Measurements from ENCODE around the gene RORB.

RORB gene

DNA sequence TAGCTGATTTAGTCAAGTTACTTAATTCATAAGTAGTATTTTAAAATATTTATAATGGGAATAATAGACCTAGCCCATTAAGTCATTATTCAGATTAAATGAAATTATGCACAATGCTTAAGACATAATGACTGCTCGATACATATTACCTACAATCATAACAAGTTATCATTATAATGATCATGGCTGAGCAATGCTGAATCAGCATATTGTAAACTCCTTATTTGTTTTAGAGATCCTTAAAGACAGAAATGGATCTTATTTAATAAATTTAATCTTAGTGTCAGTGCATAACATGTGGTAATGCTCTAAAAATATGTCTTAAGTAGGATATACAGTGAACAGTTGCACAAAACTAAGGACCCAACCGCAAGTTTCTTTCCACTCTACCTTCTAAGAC lies 221.6 kb downstream of the RORB start:
- DNase-seq (ENCODE audit: low read depth, low spot score): no peak

DNA sequence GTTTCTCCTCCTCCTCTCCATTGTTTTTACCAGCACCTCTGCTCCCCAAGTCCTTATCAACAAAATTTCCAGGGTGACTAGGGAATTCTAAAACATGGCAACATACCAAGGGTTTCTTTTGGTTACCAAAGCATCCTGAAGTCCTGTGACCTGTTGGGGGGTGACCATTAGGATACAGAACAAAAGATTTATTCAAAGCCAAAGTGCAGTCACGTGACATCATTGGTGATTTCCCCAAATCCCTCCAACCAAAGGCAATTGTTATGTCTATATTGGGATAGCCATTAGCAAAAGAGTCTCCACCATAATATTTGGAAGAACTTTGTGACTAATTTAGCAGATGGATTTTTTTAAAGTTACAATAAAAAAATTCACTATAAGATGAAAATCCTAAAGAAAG lies 222.2 kb downstream of the RORB start:
- DNase-seq (ENCODE audit: low read depth, low spot score): no peak

- no peak for DNase-seq (ENCODE audit: low read depth, low spot score)
These were observed 224.8 kb downstream of the RORB start for GRCh38 chr9:74721696-74722660.

DNA sequence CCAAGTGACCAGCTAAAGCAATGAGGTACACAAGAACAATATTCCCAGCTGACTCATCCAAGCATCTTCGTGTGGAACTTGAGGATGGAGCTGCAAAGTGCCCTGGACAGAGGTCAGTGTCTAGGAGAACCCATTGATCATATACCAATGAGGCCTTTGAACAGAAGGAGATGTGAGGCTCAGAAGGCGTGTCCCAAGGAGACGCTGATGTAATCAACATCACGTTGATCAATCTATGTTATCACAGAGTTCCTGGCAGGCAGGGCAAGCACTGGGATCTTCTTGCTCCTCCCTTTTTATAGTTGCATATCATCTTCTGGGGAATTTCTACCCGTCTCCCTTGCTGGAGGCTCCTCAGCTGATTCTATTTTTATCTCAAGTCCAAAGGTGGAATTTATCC lies 227.2 kb downstream of the RORB start:
- DNase-seq (ENCODE audit: low read depth, low spot score): no peak

- no peak for DNase-seq (ENCODE audit: low read depth, low spot score)
These were observed 229.4 kb downstream of the RORB start for GRCh38 chr9:74726581-74726980.

- no peak for DNase-seq (ENCODE audit: low read depth, low spot score)
These were observed 231.0 kb downstream of the RORB start for GRCh38 chr9:74728176-74728575.

DNA sequence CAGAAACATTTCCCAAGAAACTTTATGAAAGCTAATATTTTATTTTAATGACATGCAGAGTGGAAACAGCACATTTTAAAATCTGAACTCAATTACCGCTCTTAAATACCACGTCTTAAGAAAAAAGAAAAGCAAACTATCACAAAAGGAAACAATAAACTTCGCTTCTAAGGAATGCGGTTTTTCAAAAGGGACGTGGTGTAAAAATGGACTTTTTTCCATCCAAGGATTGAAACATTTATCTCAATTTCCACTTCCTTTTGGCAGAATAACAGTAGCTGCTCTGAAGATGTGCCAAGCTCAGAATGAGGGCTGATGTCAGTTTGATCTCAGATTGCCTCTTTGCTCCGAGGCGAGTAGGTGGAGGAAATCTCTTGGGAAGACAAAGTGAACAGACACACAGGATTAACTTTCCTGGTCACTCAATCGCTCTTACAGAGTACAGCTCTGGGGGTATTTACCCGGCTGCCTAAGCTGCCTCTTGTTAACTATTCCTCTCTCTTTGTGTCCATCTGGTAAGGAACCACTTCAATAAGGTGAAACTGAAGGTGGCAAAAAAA lies 232.1 kb downstream of the RORB start:
- DNase-seq (ENCODE audit: low read depth, low spot score): no peak

DNA sequence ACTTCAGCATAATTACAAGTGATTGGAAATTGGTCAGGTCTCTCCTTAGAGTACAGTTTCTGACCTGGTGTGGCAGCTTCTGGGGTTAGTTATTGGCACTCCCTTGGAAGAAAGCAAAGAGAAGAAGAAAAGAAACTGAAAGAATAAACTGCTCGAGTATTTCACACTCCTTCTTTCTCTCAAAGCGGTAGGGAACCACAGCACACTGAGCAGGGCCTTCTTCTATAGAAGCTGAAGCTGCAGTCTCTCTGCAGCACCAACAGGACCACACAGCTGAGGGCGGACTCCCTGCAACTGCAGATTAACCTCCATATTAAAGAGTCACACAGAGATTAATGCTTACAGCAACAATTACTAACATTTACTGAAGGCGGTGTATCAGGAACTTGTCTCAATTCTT lies 238.6 kb downstream of the RORB start:
- DNase-seq (ENCODE audit: low read depth, low spot score): no peak

- DNase-seq (ENCODE audit: low read depth, low spot score): no peak
These were observed 239.5 kb downstream of the RORB start for GRCh38 chr9:74736646-74737045.

- no peak for DNase-seq (ENCODE audit: low read depth, low spot score)
These were observed 245.2 kb downstream of the RORB start for GRCh38 chr9:74742191-74742790.
